GM12872 (cell line): ENCODE data around the gene IPO9.

Experiments used
- TF ChIP-seq, protein P1 (sequence below): IDR thresholded peaks from 3 replicates; pipeline ENCODE4 v1.5.1; 2011; ENCODE audit warnings: low read depth, mild to moderate bottlenecking, low read length, moderate library complexity; ENCODE audit not compliant: insufficient read depth

IPO9 gene

GRCh38 chr1:201885531-201886075 is 56.6 kb downstream of the IPO9 start:
- TF ChIP-seq, protein P1, sequence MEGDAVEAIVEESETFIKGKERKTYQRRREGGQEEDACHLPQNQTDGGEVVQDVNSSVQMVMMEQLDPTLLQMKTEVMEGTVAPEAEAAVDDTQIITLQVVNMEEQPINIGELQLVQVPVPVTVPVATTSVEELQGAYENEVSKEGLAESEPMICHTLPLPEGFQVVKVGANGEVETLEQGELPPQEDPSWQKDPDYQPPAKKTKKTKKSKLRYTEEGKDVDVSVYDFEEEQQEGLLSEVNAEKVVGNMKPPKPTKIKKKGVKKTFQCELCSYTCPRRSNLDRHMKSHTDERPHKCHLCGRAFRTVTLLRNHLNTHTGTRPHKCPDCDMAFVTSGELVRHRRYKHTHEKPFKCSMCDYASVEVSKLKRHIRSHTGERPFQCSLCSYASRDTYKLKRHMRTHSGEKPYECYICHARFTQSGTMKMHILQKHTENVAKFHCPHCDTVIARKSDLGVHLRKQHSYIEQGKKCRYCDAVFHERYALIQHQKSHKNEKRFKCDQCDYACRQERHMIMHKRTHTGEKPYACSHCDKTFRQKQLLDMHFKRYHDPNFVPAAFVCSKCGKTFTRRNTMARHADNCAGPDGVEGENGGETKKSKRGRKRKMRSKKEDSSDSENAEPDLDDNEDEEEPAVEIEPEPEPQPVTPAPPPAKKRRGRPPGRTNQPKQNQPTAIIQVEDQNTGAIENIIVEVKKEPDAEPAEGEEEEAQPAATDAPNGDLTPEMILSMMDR, result no peak

GRCh38 chr1:201886103-201886885 is 57.3 kb downstream of the IPO9 start:
- TF ChIP-seq, protein P1, result no peak

DNA sequence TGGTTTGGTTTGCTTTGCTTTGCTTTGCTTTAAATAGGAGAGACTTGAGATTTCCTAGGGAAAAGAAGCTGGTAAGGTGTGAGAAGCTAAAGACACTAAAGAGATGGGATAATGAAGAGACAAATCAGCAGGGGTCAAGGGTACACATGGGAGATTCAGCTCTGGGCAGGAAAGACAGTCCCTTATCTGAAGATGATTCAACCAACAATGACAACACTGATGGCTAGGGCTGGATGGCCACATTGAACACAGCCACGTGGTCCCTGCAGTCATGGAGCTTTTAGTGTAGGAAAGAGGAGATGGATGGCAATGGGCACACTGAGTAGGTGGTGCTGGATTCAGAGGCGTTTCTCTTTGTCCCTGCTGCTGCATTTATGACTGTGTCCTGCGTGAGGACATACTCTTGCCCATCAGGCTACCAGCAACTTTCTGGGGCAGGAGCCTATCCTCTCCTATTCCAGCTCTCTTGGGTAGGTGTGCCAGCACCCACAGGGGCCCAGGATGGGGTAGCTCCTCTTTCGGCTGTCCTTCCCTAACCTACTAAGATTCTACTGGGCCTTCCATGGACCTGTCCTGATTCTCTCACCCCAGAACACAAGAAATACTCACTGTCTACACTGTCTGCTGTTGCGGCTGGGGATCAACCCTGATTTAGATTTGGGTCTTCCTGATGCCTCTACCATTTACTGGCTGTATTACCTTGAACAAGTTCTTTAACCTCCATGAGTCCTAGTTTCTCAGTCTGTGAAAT is 58.3 kb downstream of the IPO9 start:
- TF ChIP-seq, protein P1, result no peak

DNA sequence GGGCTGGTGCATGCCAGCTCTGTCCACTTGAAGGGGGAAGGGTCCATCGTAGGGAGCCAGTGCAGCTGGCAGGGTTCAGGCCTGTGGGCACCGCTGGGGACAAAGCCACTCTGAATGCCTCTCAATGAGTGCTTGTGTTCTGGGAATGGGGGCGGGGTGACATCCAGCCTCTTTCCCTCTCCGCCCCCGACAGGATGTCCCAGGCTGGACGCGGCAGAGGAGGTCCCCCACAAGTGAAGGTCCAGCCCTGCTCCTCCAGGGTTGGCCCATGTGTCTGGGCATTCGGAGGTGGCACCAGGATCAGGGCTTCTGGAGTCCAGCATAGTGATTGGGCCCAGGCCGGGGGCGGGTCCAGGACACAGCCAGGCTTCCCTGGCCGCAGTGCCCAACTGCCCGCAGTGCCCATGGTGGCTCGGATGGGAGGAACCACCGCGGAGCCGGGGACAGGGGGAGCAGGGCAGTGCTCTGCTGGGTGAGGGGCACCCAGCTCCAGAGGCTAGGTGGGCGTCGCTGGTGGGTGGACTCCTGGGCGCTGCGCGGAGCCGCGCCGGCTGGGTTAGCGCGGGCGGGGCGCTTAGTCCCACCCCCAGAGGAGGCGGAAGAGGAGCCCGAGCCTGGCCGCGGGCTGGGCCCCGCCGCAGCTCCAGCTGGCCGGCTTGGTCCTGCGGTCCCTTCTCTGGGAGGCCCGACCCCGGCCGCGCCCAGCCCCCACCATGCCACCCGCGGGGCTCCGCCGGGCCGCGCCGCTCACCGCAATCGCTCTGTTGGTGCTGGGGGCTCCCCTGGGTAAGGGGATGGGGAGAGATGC is 59.5 kb downstream of the IPO9 start, which contains the start of gene SHISA4:
SHISA4 (plus strand) TSS at position 617 of the 808 bp plus-strand sequence; CDS start at position 714, 97 bp downstream.
- TF ChIP-seq, protein P1, result no peak

DNA sequence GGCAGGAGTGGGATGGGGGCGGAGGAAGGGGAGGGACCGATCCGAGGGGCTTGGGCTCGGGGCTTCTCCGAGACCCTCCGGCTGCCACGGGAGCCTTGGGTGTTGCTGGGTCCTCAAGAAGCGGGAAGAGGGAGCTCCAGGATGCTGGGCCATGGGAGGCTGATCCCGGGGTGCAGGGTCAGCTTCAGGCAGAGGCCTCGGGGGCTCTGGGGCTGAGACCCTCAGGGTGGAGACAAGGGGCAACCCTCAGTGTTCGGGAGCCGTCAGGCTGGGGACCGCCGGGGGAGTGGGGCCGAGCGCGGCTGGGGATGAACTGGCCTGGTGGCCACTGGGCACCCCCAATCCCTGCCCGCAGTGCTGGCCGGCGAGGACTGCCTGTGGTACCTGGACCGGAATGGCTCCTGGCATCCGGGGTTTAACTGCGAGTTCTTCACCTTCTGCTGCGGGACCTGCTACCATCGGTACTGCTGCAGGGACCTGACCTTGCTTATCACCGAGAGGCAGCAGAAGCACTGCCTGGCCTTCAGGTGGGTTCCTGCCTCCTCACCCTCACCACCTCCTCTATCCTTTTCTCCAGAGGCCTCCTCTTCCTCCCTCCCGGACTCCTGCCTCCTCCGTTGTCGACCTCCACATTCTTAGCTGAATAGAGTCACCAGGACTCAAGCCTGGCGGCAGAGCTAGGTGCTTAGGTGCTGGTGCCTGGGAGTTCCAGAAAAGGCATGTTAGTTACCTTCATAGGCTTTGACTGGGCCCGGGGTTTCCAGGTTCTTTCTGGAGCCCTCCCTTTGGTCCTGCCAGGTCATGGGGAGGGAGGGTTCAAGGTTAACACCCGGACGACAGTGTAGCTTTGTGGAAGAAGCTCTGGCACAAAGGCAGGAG is 60.4 kb downstream of the IPO9 start:
- TF ChIP-seq, protein P1, result no peak

DNA sequence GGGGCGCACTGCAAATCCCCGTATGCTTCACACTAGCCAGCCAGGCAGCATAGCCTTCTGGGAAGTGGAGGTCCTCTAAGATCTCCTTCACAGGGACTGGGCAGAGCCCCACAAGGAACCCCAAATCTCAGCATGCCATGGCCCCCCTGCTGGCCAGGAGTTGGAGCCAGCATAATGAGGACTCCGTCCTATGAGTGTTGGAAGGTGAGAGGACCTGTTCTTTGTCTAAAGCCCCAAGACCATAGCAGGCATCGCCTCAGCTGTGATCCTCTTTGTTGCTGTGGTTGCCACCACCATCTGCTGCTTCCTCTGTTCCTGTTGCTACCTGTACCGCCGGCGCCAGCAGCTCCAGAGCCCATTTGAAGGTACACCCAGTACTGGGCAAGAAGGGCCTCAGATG is 61.3 kb downstream of the IPO9 start:
- TF ChIP-seq, protein P1, result no peak
